RPMI7951 (cell line): ENCODE results near the gene CASK. TPM values are rescaled to one million over a fixed set of nuclear protein-coding genes. Genes with fewer than 3 reads are reported as not detected.
"Not testable (repeated sequence)": the region's sequence is repeated elsewhere in the genome, so short reads cannot be mapped to it uniquely, and the experiment has no call there.

Experiments used
- DNase-seq: peaks from one replicate; pipeline ENCODE4 v3.0.0-alpha.2; 2012; ENCODE audit warnings: low read depth
- total RNA-seq: library from RNA; depleted of rRNA; stranded (reverse); fragments of >200 nt; shearing (Covaris generic); gene quantifications from 2 replicates; pipeline ENCODE4 v1.2.3, GENCODE V29; 2014

CASK gene
- total RNA-seq, 1 experiment from 2014 or later: 22.8 TPM

- DNase-seq: no peak
Measured at GRCh38 chrX:41518127-41518840, 405.1 kb downstream of the CASK start.

GRCh38 chrX:41516999-41517765, 406.2 kb downstream of the CASK start:
- DNase-seq: no peak

- no peak for DNase-seq
Measured at GRCh38 chrX:41516456-41516855, 406.9 kb downstream of the CASK start.

GRCh38 chrX:41515376-41515775, 408.0 kb downstream of the CASK start:
- no peak for DNase-seq

- no peak for DNase-seq
Measured at GRCh38 chrX:41514179-41514578, 409.2 kb downstream of the CASK start.

GRCh38 chrX:41512853-41513252, 410.5 kb downstream of the CASK start:
- not testable (repeated sequence) for DNase-seq

GRCh38 chrX:41512394-41512793, 411.0 kb downstream of the CASK start:
- DNase-seq: no peak

- no peak for DNase-seq
Measured at GRCh38 chrX:41507919-41508318, 415.4 kb downstream of the CASK start.

GRCh38 chrX:41502004-41502403, 421.4 kb downstream of the CASK start:
- DNase-seq: no peak

GRCh38 chrX:41499984-41500383, 423.4 kb downstream of the CASK start:
- DNase-seq: no peak

GRCh38 chrX:41499195-41499594, 424.2 kb downstream of the CASK start:
- no peak for DNase-seq

- peak; percentile 84 for DNase-seq
Measured at GRCh38 chrX:41491267-41492004, 431.9 kb downstream of the CASK start.

GRCh38 chrX:41490446-41490845, 432.9 kb downstream of the CASK start:
- DNase-seq: no peak

- no peak for DNase-seq
Measured at GRCh38 chrX:41482154-41482850, 441.1 kb downstream of the CASK start.

- DNase-seq: peak; percentile 56
Measured at GRCh38 chrX:41481264-41482109, 441.9 kb downstream of the CASK start.

- no peak for DNase-seq
Measured at GRCh38 chrX:41480508-41481260, 442.7 kb downstream of the CASK start.

GRCh38 chrX:41478381-41478911, 444.9 kb downstream of the CASK start:
- peak; percentile 17 for DNase-seq

- no peak for DNase-seq
Measured at GRCh38 chrX:41475591-41476241, 447.6 kb downstream of the CASK start.

- DNase-seq: no peak
Measured at GRCh38 chrX:41475191-41475590, 448.2 kb downstream of the CASK start.
